HCT116 (cell line): ENCODE results near the gene NAPA. TPM values are rescaled to one million over a fixed set of nuclear protein-coding genes. Genes with fewer than 3 reads are reported as not detected.

ENCODE experiments used
- ATAC-seq: fragments of 200-7000 bp; cut with Tn5 transposase; 2 replicates; pipeline ENCODE4 v1.9.1; 2020; ENCODE audit warnings: mild to moderate bottlenecking, moderate library complexity
- BruUV-seq: library from RNA; stranded (reverse); fragments of 400-500 nt; replicated peaks from 2 replicates; lab custom pipeline; 2021; lab: Mats Ljungman, UMichigan
- CTCF ChIA-PET: fragments of 300-600 bp; sonication (Branson Sonifier 250); formaldehyde crosslinking; loops from one replicate; lab custom pipeline; 2021; ENCODE audit warnings: antibody characterized with exemption; lab: Charles Lee
- POLR2A ChIA-PET: fragments of 300-600, 350-600 bp; sonication (Branson Sonifier 250); formaldehyde crosslinking; loops from one replicate; lab custom pipeline; 2021; ENCODE audit warnings: antibody characterized with exemption; lab: Charles Lee
- RAD21 ChIA-PET, 2 experiments: fragments of 300-600 bp; sonication (Branson Sonifier 250); formaldehyde crosslinking; loops; one replicate each; lab custom pipeline; 2023; ENCODE audit warnings: low total read pairs in 2 of 2; ENCODE audit not compliant: uncharacterized antibody in 2 of 2, unreplicated experiment in 2 of 2, low non-redundant PET in 1 of 2; lab: Charles Lee
- DNase-seq: peaks from one replicate; pipeline ENCODE4 v3.0.0-alpha.2; 2010; ENCODE audit warnings: low read depth, low spot score
- H2AFZ ChIP-seq: fragments of 200-600 bp; shearing (Covaris generic), sonication (generic); 2 replicates; pipeline ENCODE4 v1.6.1; 2017; ENCODE audit warnings: low read depth, mixed run types, mixed read lengths, antibody characterized with exemption, low read length; ENCODE audit not compliant: poor library complexity, severe bottlenecking
- H3K27ac ChIP-seq: 2 replicates; pipeline ENCODE4 v1.5.1; 2012; ENCODE audit warnings: low read depth, low read length
- H3K27me3 ChIP-seq: fragments of 200-600 bp; sonication (generic); 2 replicates; pipeline ENCODE4 v1.6.1; 2016; ENCODE audit warnings: mixed run types, low read length, mixed read lengths; ENCODE audit not compliant: insufficient read depth
- H3K36me3 ChIP-seq, 2 experiments: fragments of 200-500 bp in 1 of 2; fragments of 200-600 bp in 1 of 2; sonication (Bioruptor generic) in 1 of 2; sonication (generic) in 1 of 2; 2 replicates each; pipeline versions ENCODE4 v1.5.1 to v1.6.1; 2014 to 2016; ENCODE audit warnings: low read length in 2 of 2, inconsistent platforms in 1 of 2, mixed read lengths in 1 of 2, mixed run types in 1 of 2; ENCODE audit not compliant: insufficient read depth in 2 of 2, control insufficient read depth in 1 of 2
- H3K4me1 ChIP-seq, 2 experiments: fragments of 200-600 bp in 1 of 2; sonication (generic) in 1 of 2; 2 replicates each; pipeline versions ENCODE4 v1.5.1 to v1.6.1; 2012 to 2017; ENCODE audit warnings: low read length in 2 of 2, inconsistent platforms in 1 of 2, mild to moderate bottlenecking in 1 of 2, mixed read lengths in 1 of 2, mixed run types in 1 of 2, moderate library complexity in 1 of 2; ENCODE audit not compliant: insufficient read depth in 2 of 2, control insufficient read depth in 1 of 2
- H3K4me2 ChIP-seq: fragments of 200-600 bp; sonication (generic); 2 replicates; pipeline ENCODE4 v1.6.1; 2017; ENCODE audit warnings: mixed run types, low read length, mixed read lengths
- H3K4me3 ChIP-seq, 2 experiments: fragments of 200-600 bp in 1 of 2; sonication (generic) in 1 of 2; replicated peaks in 1 of 2; 2 replicates each; pipeline ENCODE4 v1.5.1; 2011 to 2016; ENCODE audit warnings: low read length in 2 of 2, control low read depth in 1 of 2, low read depth in 1 of 2, mild to moderate bottlenecking in 1 of 2, mixed read lengths in 1 of 2, mixed run types in 1 of 2
- H3K79me2 ChIP-seq: fragments of 200-600 bp; sonication (generic); 2 replicates; pipeline ENCODE4 v1.6.1; 2017; ENCODE audit warnings: mild to moderate bottlenecking, mixed run types, low read length, moderate library complexity, mixed read lengths; ENCODE audit not compliant: insufficient read depth
- H3K9ac ChIP-seq: fragments of 200-600 bp; sonication (generic); 2 replicates; pipeline ENCODE4 v1.6.1; 2016; ENCODE audit warnings: low read length, mixed read lengths
- H3K9me2 ChIP-seq: fragments of 200-600 bp; sonication (generic), shearing (Covaris generic); 2 replicates; pipeline ENCODE4 v1.6.1; 2017; ENCODE audit warnings: mixed run types, mild to moderate bottlenecking, moderate library complexity; ENCODE audit not compliant: insufficient read depth
- H3K9me3 ChIP-seq, 2 experiments: fragments of 200-500 bp in 1 of 2; fragments of 200-600 bp in 1 of 2; sonication (Bioruptor generic) in 1 of 2; sonication (generic) in 1 of 2; 2 replicates each; pipeline ENCODE4 v1.6.1; 2014 to 2017; ENCODE audit warnings: low read length in 2 of 2, mixed read lengths in 2 of 2, inconsistent platforms in 1 of 2, low read depth in 1 of 2, mild to moderate bottlenecking in 1 of 2, mixed run types in 1 of 2, moderate library complexity in 1 of 2; ENCODE audit not compliant: control insufficient read depth in 1 of 2, insufficient read depth in 1 of 2
- H4K20me1 ChIP-seq: fragments of 200-600 bp; sonication (generic), shearing (Covaris generic); 2 replicates; pipeline ENCODE4 v1.6.1; 2017; ENCODE audit warnings: mixed run types, mild to moderate bottlenecking, moderate library complexity; ENCODE audit not compliant: insufficient read depth
- CBX3 ChIP-seq: IDR thresholded peaks from 2 replicates; pipeline ENCODE4 v1.6.1; 2012; ENCODE audit warnings: low read depth
- ELF1 ChIP-seq: IDR thresholded peaks from 2 replicates; pipeline ENCODE4 v1.6.1; 2012; ENCODE audit warnings: low read depth, borderline replicate concordance
- EZH2 ChIP-seq: fragments of 200-600 bp; sonication (generic); IDR thresholded peaks from 2 replicates; pipeline ENCODE4 v1.6.1; 2017; ENCODE audit warnings: antibody characterized with exemption, mixed run types
- JUND ChIP-seq: IDR thresholded peaks from 2 replicates; pipeline ENCODE4 v1.6.1; 2012
- POLR2A ChIP-seq: IDR thresholded peaks from 2 replicates; pipeline ENCODE4 v1.7.0; 2011; ENCODE audit warnings: borderline replicate concordance; ENCODE audit not compliant: insufficient read depth, insufficient read length; ENCODE audit errors: extremely low read depth
- POLR2AphosphoS5 ChIP-seq: IDR thresholded peaks from 2 replicates; pipeline ENCODE4 v1.6.1; 2011; ENCODE audit warnings: mild to moderate bottlenecking, low read depth, low read length, moderate library complexity
- SIN3A ChIP-seq: IDR thresholded peaks from 2 replicates; pipeline ENCODE4 v1.6.1; 2012; ENCODE audit warnings: low read depth
- SP1 ChIP-seq: IDR thresholded peaks from 2 replicates; pipeline ENCODE4 v1.6.1; 2012; ENCODE audit warnings: low read depth
- TCF7L2 ChIP-seq: IDR thresholded peaks from 2 replicates; pipeline ENCODE4 v1.7.0; 2011; ENCODE audit warnings: borderline replicate concordance, inconsistent platforms; ENCODE audit not compliant: insufficient read depth, insufficient read length; ENCODE audit errors: extremely low read depth
- YY1 ChIP-seq: IDR thresholded peaks from 2 replicates; pipeline ENCODE4 v1.6.1; 2011; ENCODE audit warnings: low read length, low read depth, moderate library complexity, mild to moderate bottlenecking; ENCODE audit not compliant: insufficient replicate concordance; ENCODE audit errors: extremely low read depth
- ZFX ChIP-seq: fragments of 450-650 bp; IDR thresholded peaks from 2 replicates; pipeline ENCODE4 v1.6.1; 2017
- ZNF274 ChIP-seq: fragments of 200-500 bp; sonication (Bioruptor generic); IDR thresholded peaks from 2 replicates; pipeline ENCODE4 v1.6.1; 2014; ENCODE audit warnings: mild to moderate bottlenecking, low read depth, low read length, inconsistent platforms
- intact Hi-C: fragments of 100-400 bp; cut with micrococcal nuclease; formaldehyde crosslinking; loops from 2 replicates; pipeline ENCODE4 v1.10.0; 2022
- total RNA-seq: library from RNA; stranded (reverse); gene quantifications from one replicate; pipeline ENCODE4 v1.2.1, GENCODE V29; 2021; ENCODE audit not compliant: unreplicated experiment
- TF ChIP-seq, protein P1 (sequence below): IDR thresholded peaks from 2 replicates; pipeline ENCODE4 v1.6.1; 2012
- TF ChIP-seq, protein P2 (sequence below), 3 experiments: fragments of 200-600 bp in 1 of 3; sonication (generic) in 1 of 3; IDR thresholded peaks in 2 of 3; conservative IDR thresholded peaks in 1 of 3; 2 replicates each; pipeline ENCODE4 v1.5.1; 2012 to 2017; ENCODE audit warnings: low read depth in 2 of 3, low read length in 2 of 3, antibody characterized with exemption in 1 of 3, borderline replicate concordance in 1 of 3, control low read depth in 1 of 3, mild to moderate bottlenecking in 1 of 3, mixed read lengths in 1 of 3, mixed run types in 1 of 3, moderate library complexity in 1 of 3; ENCODE audit not compliant: insufficient read depth in 1 of 3
- TF ChIP-seq, protein P3 (sequence below): IDR thresholded peaks from 2 replicates; pipeline ENCODE4 v1.6.1; 2012

Gene NAPA
- total RNA-seq, 1 experiment from 2014 or later: 58.8 TPM

DNA sequence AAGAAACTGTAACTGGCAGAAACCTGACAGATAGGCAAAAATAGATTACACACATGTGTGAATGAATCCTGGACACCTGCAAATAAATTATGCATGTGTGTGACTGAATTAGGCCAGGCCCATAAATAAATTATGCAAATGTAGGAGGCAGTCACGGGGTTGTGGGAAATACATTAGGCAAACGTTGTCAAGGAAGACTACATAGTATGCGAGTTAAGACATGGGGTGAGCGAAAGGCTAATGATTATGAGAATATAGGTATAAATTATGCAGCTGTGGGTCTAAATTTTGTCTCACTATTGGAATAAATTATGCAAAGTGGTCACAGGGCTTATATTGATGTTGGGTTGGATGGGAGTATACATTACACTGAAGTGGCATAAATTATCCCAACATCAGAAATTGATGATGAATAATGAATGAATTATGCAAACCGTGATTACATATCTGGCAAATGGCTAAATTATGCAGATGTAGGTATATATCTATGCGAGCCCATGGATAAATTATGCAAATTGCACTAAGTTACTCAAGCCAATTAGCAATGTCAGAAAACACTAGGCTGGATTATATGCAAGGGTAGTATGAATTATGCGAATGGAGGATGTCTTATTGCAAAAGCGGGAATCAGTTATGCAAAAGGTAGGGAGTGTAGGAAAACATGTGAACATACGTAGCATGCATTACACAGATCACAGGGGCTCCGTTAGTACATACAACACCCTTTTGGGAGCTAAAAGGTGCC lies 50.0 kb downstream of the NAPA start (continued):
- no peak for TF ChIP-seq YY1
- no peak for TF ChIP-seq ZNF274
- no peak for TF ChIP-seq SIN3A
- TF ChIP-seq ELF1: no peak
- TF ChIP-seq EZH2: no peak
- no peak for TF ChIP-seq ZFX
- TF ChIP-seq POLR2A: no peak
- no peak for TF ChIP-seq POLR2AphosphoS5
- TF ChIP-seq SP1: no peak
- TF ChIP-seq, protein P1, sequence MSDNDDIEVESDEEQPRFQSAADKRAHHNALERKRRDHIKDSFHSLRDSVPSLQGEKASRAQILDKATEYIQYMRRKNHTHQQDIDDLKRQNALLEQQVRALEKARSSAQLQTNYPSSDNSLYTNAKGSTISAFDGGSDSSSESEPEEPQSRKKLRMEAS: no peak
- no peak for TF ChIP-seq TCF7L2
- TF ChIP-seq, protein P2, sequence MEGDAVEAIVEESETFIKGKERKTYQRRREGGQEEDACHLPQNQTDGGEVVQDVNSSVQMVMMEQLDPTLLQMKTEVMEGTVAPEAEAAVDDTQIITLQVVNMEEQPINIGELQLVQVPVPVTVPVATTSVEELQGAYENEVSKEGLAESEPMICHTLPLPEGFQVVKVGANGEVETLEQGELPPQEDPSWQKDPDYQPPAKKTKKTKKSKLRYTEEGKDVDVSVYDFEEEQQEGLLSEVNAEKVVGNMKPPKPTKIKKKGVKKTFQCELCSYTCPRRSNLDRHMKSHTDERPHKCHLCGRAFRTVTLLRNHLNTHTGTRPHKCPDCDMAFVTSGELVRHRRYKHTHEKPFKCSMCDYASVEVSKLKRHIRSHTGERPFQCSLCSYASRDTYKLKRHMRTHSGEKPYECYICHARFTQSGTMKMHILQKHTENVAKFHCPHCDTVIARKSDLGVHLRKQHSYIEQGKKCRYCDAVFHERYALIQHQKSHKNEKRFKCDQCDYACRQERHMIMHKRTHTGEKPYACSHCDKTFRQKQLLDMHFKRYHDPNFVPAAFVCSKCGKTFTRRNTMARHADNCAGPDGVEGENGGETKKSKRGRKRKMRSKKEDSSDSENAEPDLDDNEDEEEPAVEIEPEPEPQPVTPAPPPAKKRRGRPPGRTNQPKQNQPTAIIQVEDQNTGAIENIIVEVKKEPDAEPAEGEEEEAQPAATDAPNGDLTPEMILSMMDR (IDR thresholded peaks at IDR 0.05 in 2 of 3, conservative IDR thresholded peaks at IDR 0.05 in 1 of 3; ENCODE audit: borderline replicate concordance in 1 of 3, insufficient read depth in 1 of 3, low read depth in 2 of 3, low read length in 2 of 3): no peak
- no peak for TF ChIP-seq JUND

DNA sequence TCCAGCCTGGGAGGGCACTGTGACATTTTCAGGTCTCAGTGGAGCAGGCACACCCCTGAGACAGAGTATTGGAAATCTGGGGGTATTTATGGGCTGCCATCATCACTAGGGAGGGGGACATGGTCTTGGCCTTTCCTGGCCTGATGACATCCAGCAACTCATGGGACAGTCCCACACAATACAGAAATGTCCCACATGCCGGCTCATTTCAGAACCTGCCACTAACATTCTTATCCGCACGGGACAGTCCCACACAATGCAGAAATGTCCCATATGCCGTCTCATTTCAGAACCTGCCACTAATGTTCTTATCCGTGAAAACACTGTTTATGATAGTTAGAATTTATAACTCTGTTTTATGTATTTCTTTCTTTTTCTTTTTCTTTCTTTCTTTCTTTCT lies 53.0 kb downstream of the NAPA start:
- ChIA-PET CTCF (no interaction called here), POLR2A (no interaction called here)
- Histone ChIP-seq H3K79me2 (no peaks in the 10 kb centered on the region), H3K27me3 (peaks cover 23% of the 10 kb centered on the region), H3K4me2 (no peak overlapping the region)
- no TSS peak for BruUV-seq
- TF ChIP-seq, protein P1: no peak
- no peak for TF ChIP-seq CBX3
- TF ChIP-seq SIN3A: no peak
- TF ChIP-seq, protein P3, sequence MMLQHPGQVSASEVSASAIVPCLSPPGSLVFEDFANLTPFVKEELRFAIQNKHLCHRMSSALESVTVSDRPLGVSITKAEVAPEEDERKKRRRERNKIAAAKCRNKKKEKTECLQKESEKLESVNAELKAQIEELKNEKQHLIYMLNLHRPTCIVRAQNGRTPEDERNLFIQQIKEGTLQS: no peak
- TF ChIP-seq, all 23 proteins: peak for 0
- intact Hi-C loops: no loop called here
- no peaks in the 10 kb centered on the region for H3K9me2 ChIP-seq
- no peaks in the 10 kb centered on the region for H3K36me3 ChIP-seq
- H4K20me1 ChIP-seq: no peaks in the 10 kb centered on the region
- ATAC-seq: no peak
- no peak overlapping the region for H3K9ac ChIP-seq
- DNase-seq: no peak
- no peaks in the 10 kb centered on the region for H3K9me3 ChIP-seq
- H3K4me1 ChIP-seq: no peaks in the 10 kb centered on the region
- RAD21 ChIA-PET: no interaction called here
- no peak overlapping the region for H2AFZ ChIP-seq
- no peak overlapping the region for H3K27ac ChIP-seq
- no peak overlapping the region for H3K4me3 ChIP-seq
